Measurements from ENCODE around the gene CCDC82.

CCDC82 gene

DNA sequence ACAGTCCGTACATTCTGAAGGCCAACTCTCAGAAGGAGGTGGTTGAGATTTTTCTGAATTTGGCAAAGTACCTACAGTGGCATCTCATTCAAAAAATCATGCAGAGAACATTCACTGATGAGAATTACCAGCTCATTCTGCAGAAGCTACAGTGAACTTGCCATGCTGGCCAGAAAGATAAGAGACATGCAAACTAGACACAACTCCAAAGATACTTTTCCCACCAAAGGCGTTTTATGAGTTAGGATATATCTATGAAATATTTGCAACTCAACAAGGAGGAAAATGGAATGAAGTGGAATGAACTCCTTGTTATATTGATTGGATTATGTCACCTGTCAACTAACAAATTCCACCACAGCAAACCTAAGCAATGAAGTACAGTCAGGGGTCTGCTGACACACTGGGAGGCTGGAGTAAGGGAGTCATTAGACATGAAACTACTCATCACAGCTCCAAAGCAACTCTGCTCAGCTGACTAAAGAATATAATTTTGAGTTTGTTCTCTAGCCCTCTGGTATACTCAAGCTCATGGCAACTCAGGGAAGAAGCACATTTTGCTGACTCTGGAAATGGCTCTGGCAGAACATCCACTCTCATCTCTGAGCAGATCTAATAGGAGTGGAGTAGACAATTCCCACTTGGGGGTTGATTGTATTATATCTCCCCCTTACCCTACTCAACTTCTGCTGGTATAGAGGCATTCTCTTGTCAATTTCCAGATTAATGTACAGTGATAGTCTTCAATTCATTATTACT is 69.6 kb downstream of the CCDC82 start:
- no peaks in the 10 kb centered on the region for H3K79me2 ChIP-seq (ENCODE audit: control insufficient read depth, low read length)
- H3K9me3 ChIP-seq (ENCODE audit: control insufficient read depth, insufficient read depth, low read length) = no peaks in the 10 kb centered on the region

DNA sequence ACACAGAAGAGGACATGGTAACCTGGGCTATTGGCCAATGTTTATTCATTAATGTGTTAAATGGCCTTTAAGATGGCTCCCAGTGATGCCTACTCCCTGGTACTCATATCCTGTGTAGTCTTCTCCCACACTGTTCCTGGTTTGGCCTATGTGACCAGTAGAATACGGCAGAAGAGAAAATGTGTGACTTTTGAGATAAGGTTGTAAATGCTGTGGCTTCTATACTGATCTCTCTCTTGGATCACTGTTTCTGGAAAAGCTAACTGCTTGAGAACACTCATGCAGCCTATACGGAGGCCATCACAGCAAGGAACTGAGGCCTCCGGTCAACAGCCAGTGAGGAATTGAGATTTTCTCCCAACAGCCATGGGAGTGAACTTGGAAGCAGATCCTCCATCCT is 70.9 kb downstream of the CCDC82 start:
- no peak for TF ChIP-seq EZH2phosphoT487 (IDR thresholded peaks at IDR 0.05; ENCODE audit: borderline replicate concordance, low read length)
- TF ChIP-seq, protein P1, sequence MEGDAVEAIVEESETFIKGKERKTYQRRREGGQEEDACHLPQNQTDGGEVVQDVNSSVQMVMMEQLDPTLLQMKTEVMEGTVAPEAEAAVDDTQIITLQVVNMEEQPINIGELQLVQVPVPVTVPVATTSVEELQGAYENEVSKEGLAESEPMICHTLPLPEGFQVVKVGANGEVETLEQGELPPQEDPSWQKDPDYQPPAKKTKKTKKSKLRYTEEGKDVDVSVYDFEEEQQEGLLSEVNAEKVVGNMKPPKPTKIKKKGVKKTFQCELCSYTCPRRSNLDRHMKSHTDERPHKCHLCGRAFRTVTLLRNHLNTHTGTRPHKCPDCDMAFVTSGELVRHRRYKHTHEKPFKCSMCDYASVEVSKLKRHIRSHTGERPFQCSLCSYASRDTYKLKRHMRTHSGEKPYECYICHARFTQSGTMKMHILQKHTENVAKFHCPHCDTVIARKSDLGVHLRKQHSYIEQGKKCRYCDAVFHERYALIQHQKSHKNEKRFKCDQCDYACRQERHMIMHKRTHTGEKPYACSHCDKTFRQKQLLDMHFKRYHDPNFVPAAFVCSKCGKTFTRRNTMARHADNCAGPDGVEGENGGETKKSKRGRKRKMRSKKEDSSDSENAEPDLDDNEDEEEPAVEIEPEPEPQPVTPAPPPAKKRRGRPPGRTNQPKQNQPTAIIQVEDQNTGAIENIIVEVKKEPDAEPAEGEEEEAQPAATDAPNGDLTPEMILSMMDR (IDR thresholded peaks at IDR 0.05; ENCODE audit: low read depth, low read length, poor library complexity, severe bottlenecking) = no peak
- no peak overlapping the region for H3K27ac ChIP-seq (ENCODE audit: low read depth, low read length)
- H4K20me1 ChIP-seq (ENCODE audit: control insufficient read depth, insufficient read depth, low read depth, low read length) = no peaks in the 10 kb centered on the region
- no peaks in the 10 kb centered on the region for H3K9me3 ChIP-seq (ENCODE audit: control insufficient read depth, insufficient read depth, low read length)
- no peaks in the 10 kb centered on the region for H3K79me2 ChIP-seq (ENCODE audit: control insufficient read depth, low read length)
- H3K27me3 ChIP-seq (ENCODE audit: control insufficient read depth, low read length) = no peaks in the 10 kb centered on the region
- no peak overlapping the region for H3K4me2 ChIP-seq (ENCODE audit: low read length)
- no peaks in the 10 kb centered on the region for H3K9me2 ChIP-seq (replicated peaks; ENCODE audit: control insufficient read depth, low read length)
- no peaks in the 10 kb centered on the region for H3K4me1 ChIP-seq (ENCODE audit: control insufficient read depth, low read length)
- H3K36me3 ChIP-seq (ENCODE audit: control insufficient read depth, low read length) = no peaks in the 10 kb centered on the region
- no peak overlapping the region for H3K4me3 ChIP-seq (ENCODE audit: low read length)
- no peaks in the 10 kb centered on the region for H3F3A ChIP-seq (ENCODE audit: control insufficient read depth, insufficient read depth)

More for the DNA sequence above, 69.6 kb downstream of the CCDC82 start:
- Histone ChIP-seq H3K9me2 (replicated peaks; ENCODE audit: control insufficient read depth, low read length) (no peaks in the 10 kb centered on the region), H4K20me1 (ENCODE audit: control insufficient read depth, insufficient read depth, low read depth, low read length) (no peaks in the 10 kb centered on the region), H3K27me3 (ENCODE audit: control insufficient read depth, low read length) (no peaks in the 10 kb centered on the region), H3K4me1 (ENCODE audit: control insufficient read depth, low read length) (no peaks in the 10 kb centered on the region), H3K27ac (ENCODE audit: low read depth, low read length) (no peak overlapping the region), H3K4me3 (ENCODE audit: low read length) (no peak overlapping the region), H3K4me2 (ENCODE audit: low read length) (no peak overlapping the region), H3K36me3 (ENCODE audit: control insufficient read depth, low read length) (no peaks in the 10 kb centered on the region), H3F3A (ENCODE audit: control insufficient read depth, insufficient read depth) (no peaks in the 10 kb centered on the region)
- no peak for TF ChIP-seq EZH2phosphoT487 (IDR thresholded peaks at IDR 0.05; ENCODE audit: borderline replicate concordance, low read length)
- TF ChIP-seq, protein P1 (IDR thresholded peaks at IDR 0.05; ENCODE audit: low read depth, low read length, poor library complexity, severe bottlenecking) = no peak

DNA sequence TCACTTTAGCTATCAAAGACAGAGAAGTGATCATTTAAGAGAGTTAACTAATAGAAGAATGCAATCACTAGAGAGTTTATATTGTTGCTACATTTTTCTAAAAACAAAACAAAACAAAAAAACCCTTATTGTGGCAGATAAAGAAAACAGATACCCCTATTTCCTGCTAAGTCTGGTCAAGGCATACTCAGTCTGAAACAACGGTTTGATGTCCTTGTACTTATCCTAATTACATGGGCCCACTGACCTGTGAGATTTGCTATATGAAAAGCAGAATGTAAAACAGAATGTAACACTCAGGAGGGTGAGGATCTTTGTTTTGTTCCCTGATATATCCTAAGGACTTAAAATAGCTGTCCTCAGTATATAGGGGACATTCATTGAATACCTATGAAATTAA is 71.3 kb downstream of the CCDC82 start:
- Histone ChIP-seq H3K27ac (ENCODE audit: low read depth, low read length) (no peak overlapping the region), H3F3A (ENCODE audit: control insufficient read depth, insufficient read depth) (no peaks in the 10 kb centered on the region), H4K20me1 (ENCODE audit: control insufficient read depth, insufficient read depth, low read depth, low read length) (no peaks in the 10 kb centered on the region), H3K4me1 (ENCODE audit: control insufficient read depth, low read length) (no peaks in the 10 kb centered on the region), H3K9me2 (replicated peaks; ENCODE audit: control insufficient read depth, low read length) (no peaks in the 10 kb centered on the region), H3K36me3 (ENCODE audit: control insufficient read depth, low read length) (no peaks in the 10 kb centered on the region), H3K9me3 (ENCODE audit: control insufficient read depth, insufficient read depth, low read length) (no peaks in the 10 kb centered on the region), H3K79me2 (ENCODE audit: control insufficient read depth, low read length) (no peaks in the 10 kb centered on the region), H3K27me3 (ENCODE audit: control insufficient read depth, low read length) (no peaks in the 10 kb centered on the region), H3K4me3 (ENCODE audit: low read length) (no peak overlapping the region), H3K4me2 (ENCODE audit: low read length) (no peak overlapping the region)
- TF ChIP-seq, protein P1 (IDR thresholded peaks at IDR 0.05; ENCODE audit: low read depth, low read length, poor library complexity, severe bottlenecking) = no peak
- TF ChIP-seq EZH2phosphoT487 (IDR thresholded peaks at IDR 0.05; ENCODE audit: borderline replicate concordance, low read length) = no peak

Data from DOHH2 (cell line).